ENCODE data around the gene STK32B.

STK32B gene

GRCh38 chr4:5471206-5471605 is 419.9 kb downstream of the STK32B start:
- DNase-seq (ENCODE audit: low read depth): no peak

GRCh38 chr4:5471691-5472090 is 420.4 kb downstream of the STK32B start:
- no peak for DNase-seq (ENCODE audit: low read depth)

GRCh38 chr4:5472160-5472591 is 420.9 kb downstream of the STK32B start:
- no peak for DNase-seq (ENCODE audit: low read depth)

GRCh38 chr4:5473125-5473524 is 421.8 kb downstream of the STK32B start:
- DNase-seq (ENCODE audit: low read depth): no peak

GRCh38 chr4:5474756-5475155 is 423.5 kb downstream of the STK32B start:
- peak; percentile 95 for DNase-seq (ENCODE audit: low read depth)

- no peak for DNase-seq (ENCODE audit: low read depth)
Observed at GRCh38 chr4:5477613-5478012, 426.3 kb downstream of the STK32B start.

GRCh38 chr4:5478169-5478568 is 426.9 kb downstream of the STK32B start:
- DNase-seq (ENCODE audit: low read depth): no peak

- no peak for DNase-seq (ENCODE audit: low read depth)
Observed at GRCh38 chr4:5478697-5479096, 427.4 kb downstream of the STK32B start.

GRCh38 chr4:5479518-5480060 is 428.3 kb downstream of the STK32B start:
- no peak for DNase-seq (ENCODE audit: low read depth)

GRCh38 chr4:5488413-5488812 is 437.1 kb downstream of the STK32B start:
- DNase-seq (ENCODE audit: low read depth): peak; percentile 11

GRCh38 chr4:5489260-5489659 is 438.0 kb downstream of the STK32B start:
- DNase-seq (ENCODE audit: low read depth): no peak

GRCh38 chr4:5497489-5497888 is 446.2 kb downstream of the STK32B start:
- no peak for DNase-seq (ENCODE audit: low read depth)

- peak; percentile 55 for DNase-seq (ENCODE audit: low read depth)
Observed at GRCh38 chr4:5500165-5500564, 448.9 kb downstream of the STK32B start.

- DNase-seq (ENCODE audit: low read depth): no peak
Observed at GRCh38 chr4:5503336-5503936, 452.2 kb downstream of the STK32B start.

GRCh38 chr4:5504486-5504885 is 453.2 kb downstream of the STK32B start:
- DNase-seq (ENCODE audit: low read depth): no peak

GRCh38 chr4:5510504-5510903 is 459.2 kb downstream of the STK32B start:
- DNase-seq (ENCODE audit: low read depth): peak; percentile 6

- peak; percentile 78 for DNase-seq (ENCODE audit: low read depth)
Observed at GRCh38 chr4:5511791-5512190, 460.5 kb downstream of the STK32B start.

GRCh38 chr4:5515646-5516045 is 464.4 kb downstream of the STK32B start:
- DNase-seq (ENCODE audit: low read depth): peak; percentile 10

GRCh38 chr4:5517372-5517771 is 466.1 kb downstream of the STK32B start:
- DNase-seq (ENCODE audit: low read depth): peak; percentile 76

GRCh38 chr4:5524446-5525299 is 473.4 kb downstream of the STK32B start:
- DNase-seq (ENCODE audit: low read depth): peak; percentile 79

- no peak for DNase-seq (ENCODE audit: low read depth)
Observed at GRCh38 chr4:5526080-5526846, 475.0 kb downstream of the STK32B start.

- DNase-seq (ENCODE audit: low read depth): no peak
Observed at GRCh38 chr4:5527211-5527610, 475.9 kb downstream of the STK32B start.

All from iris pigment epithelial cell (primary cell).